ENCODE data around the gene AOPEP. TPM values are rescaled to one million over a fixed set of nuclear protein-coding genes. Genes with fewer than 3 reads are reported as not detected.
A peak's percentile ranks its signal among the peaks of the same experiment; 100 is the strongest.

Gene AOPEP
- polyA plus RNA-seq, 6 donors from 2014 or later: 5.2 to 11.8 (median 8.2) TPM

DNA sequence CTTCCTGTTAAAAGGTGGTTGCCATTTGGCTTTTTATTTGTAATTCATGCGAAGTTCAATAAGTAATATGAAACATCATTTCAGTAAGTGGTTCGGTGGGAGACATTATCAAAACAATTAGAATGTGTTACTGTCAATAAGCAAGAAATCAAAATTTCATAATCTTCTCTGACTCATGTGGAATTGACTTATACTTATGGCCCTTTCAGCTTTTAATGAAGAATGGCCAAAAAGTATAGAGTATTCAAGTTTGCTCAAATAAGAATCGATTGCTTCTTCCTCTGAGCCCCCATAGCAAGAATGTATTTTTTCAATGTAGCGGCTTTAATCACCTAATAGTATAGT, 174.5 kb downstream of the AOPEP start:
- Mint-ChIP-seq H3K27ac (peak overlapping the region in 3 of 6 donors; percentile 12 to 41 (median 39)), H3K4me3 (no peak overlapping the region), H3K4me1 (no peaks in the 10 kb centered on the region), H3K27me3 (no peaks in the 10 kb centered on the region), H3K9me3 (no peaks in the 10 kb centered on the region), H3K36me3 (peaks cover 0 to 11% of the 10 kb centered on the region in 2 donors)
- no peak for DNase-seq
- ATAC-seq (ENCODE audit: low read depth in 2 of 2): no peak

- no peak for ATAC-seq (ENCODE audit: low read depth in 2 of 2)
- H3K36me3 Mint-ChIP-seq: peaks cover 0 to 11% of the 10 kb centered on the region in 2 donors
- H3K27me3 Mint-ChIP-seq: no peaks in the 10 kb centered on the region
- no peak overlapping the region for H3K4me3 Mint-ChIP-seq
- no peaks in the 10 kb centered on the region for H3K4me1 Mint-ChIP-seq
- H3K27ac Mint-ChIP-seq: peak overlapping the region in 1 of 6 donors; percentile 50
- no peaks in the 10 kb centered on the region for H3K9me3 Mint-ChIP-seq
- no peak for DNase-seq
These were observed 177.5 kb downstream of the AOPEP start for GRCh38 chr9:94903961-94904421.

DNA sequence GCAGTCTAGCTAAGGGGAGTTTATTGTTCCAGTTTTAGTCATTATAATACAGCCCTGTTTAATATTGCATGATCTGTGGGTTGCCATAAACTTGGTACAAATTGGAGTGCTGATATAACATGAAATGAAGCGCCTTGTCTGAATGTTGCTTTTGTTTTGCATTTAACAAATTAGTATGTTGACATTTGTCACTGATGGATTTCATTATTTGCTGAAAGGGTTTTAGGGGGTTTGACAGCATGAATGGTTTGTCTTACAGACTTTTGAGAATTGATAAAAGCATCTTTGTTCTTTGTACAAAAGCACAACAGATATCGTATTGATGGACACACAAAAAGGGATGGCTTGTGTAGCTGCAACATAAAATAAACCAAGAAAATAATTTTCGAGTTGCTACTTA, 178.3 kb downstream of the AOPEP start:
- Mint-ChIP-seq H3K9me3 (no peaks in the 10 kb centered on the region), H3K36me3 (peaks cover 0 to 11% of the 10 kb centered on the region in 2 donors), H3K4me1 (no peaks in the 10 kb centered on the region), H3K27me3 (no peaks in the 10 kb centered on the region), H3K4me3 (no peak overlapping the region), H3K27ac (peak overlapping the region in 1 of 6 donors; percentile 50)
- ATAC-seq (ENCODE audit: low read depth in 2 of 2) (no peak), DNase-seq (no peak)

- H3K36me3 Mint-ChIP-seq: peaks cover 0 to 9% of the 10 kb centered on the region in 2 donors
- no peak overlapping the region for H3K4me3 Mint-ChIP-seq
- H3K9me3 Mint-ChIP-seq: no peaks in the 10 kb centered on the region
- no peak for DNase-seq
- no peaks in the 10 kb centered on the region for H3K27me3 Mint-ChIP-seq
- ATAC-seq (ENCODE audit: low read depth in 2 of 2): no peak
- H3K4me1 Mint-ChIP-seq: no peaks in the 10 kb centered on the region
- no peak overlapping the region for H3K27ac Mint-ChIP-seq
These were observed 179.1 kb downstream of the AOPEP start for GRCh38 chr9:94905606-94906005.

DNA sequence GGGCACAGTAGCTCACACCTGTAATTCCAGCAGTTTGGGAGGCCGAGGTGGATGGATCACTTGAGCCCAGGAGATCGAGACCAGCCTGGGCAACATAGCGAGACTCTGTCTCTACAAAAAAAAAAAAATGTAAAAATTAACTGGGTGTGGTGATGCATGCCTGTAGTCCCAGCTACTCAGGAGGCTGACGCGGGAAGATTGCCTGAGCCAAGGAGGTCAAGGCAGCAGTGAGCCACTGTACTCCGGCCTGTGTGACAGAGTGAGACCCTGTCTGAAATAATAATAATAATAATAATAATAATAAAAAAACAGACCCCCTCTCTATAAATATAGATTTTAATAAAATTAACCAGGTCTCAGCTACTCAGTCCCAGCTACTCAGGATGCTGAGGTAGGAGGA, 179.7 kb downstream of the AOPEP start:
- H3K9me3 Mint-ChIP-seq: no peaks in the 10 kb centered on the region
- H3K27ac Mint-ChIP-seq: no peak overlapping the region
- ATAC-seq (ENCODE audit: low read depth in 2 of 2): no peak
- H3K4me3 Mint-ChIP-seq: no peak overlapping the region
- peaks cover 0 to 3% of the 10 kb centered on the region in 2 donors for H3K36me3 Mint-ChIP-seq
- no peak for DNase-seq
- H3K4me1 Mint-ChIP-seq: no peaks in the 10 kb centered on the region
- no peaks in the 10 kb centered on the region for H3K27me3 Mint-ChIP-seq

DNA sequence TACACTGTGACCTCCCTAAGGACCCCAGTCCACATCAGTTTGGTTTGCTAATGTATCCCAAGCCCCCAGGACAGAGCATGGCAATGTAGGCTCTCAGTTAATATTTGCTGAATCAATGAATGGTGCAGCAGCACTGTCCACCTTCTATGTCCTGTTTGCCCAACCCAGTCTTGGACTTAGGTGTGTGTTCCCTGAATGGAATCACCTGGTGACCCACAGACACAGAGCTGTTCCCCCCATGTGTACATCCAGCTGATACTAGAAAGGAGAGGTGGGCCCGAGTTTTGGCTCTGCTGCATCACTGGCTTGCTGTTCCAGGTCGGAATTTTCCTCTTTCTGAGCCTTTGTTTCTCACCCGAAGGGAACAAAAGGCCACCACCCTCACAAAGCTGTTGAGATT, 180.2 kb downstream of the AOPEP start:
- no peak for DNase-seq
- no peaks in the 10 kb centered on the region for H3K4me1 Mint-ChIP-seq
- no peak overlapping the region for H3K27ac Mint-ChIP-seq
- ATAC-seq (ENCODE audit: low read depth in 2 of 2): no peak
- no peaks in the 10 kb centered on the region for H3K27me3 Mint-ChIP-seq
- no peak overlapping the region for H3K4me3 Mint-ChIP-seq
- no peaks in the 10 kb centered on the region for H3K9me3 Mint-ChIP-seq
- no peaks in the 10 kb centered on the region for H3K36me3 Mint-ChIP-seq

DNA sequence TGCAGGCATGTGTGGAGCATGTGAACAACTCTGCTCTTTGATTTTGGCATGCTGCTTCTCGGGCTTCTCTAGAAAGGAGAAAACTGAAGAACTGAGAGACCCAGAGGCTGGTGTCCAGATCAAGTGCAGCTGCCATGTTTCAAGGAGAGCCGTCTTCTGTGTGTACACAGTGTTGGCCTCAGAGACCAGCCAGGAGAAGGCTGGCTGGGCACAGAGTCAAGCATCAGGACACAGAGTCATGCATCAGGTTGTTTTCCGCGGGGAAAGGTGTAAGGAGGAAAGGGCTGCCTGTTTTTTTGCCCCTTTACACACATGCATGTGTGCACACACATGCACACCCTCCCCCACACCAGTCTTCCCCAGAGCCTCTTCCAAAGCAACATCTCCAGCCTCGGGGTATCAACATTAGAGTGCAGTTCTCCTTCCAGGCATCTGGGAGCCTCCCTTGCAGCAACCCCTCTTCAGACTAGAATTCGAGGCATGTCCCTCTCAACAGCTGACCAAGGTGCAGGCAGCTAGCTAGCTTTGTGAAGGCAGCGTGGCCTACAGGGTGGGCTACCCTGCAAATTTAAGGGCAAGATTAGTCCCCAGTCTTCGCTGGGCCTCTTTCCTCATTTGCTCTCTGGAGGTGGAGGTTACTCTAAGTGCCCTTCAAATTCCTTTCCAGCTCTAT, 180.9 kb downstream of the AOPEP start:
- Mint-ChIP-seq H3K27me3 (no peaks in the 10 kb centered on the region), H3K4me3 (no peak overlapping the region), H3K4me1 (no peaks in the 10 kb centered on the region), H3K36me3 (no peaks in the 10 kb centered on the region), H3K27ac (peak overlapping the region in 2 of 6 donors; percentile 8 to 52), H3K9me3 (no peaks in the 10 kb centered on the region)
- DNase-seq: no peak
- no peak for ATAC-seq (ENCODE audit: low read depth in 2 of 2)

DNA sequence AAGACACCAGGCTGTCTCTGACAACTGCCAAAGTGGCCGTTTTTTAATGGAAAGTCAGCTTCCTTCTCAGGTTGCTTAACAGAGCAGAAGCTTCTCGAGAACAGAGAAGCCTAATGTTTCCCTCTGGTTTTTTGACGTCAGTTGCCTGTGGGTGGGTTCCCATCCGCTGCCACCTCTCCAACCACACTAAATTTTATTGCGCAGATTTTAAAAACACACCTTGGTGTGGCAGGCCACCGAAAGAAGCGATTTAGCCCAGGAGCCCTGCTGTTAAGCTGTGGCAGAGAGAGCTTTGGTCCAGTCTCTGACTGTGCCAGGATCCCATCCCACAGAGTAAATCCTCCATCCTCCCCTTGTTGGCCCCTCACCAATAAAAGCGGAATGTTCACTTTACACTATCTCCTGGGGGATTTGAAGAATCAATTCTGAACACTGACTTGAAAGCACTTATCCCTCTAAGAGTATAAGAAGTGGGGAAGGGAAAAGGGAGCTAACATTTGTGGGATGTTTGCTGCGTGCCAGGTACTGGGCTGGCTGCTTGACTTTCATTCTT, 181.6 kb downstream of the AOPEP start:
- Mint-ChIP-seq H3K36me3 (no peaks in the 10 kb centered on the region), H3K4me3 (no peak overlapping the region), H3K4me1 (no peaks in the 10 kb centered on the region), H3K27ac (peak overlapping the region in 1 of 6 donors; percentile 59), H3K27me3 (no peaks in the 10 kb centered on the region), H3K9me3 (no peaks in the 10 kb centered on the region)
- DNase-seq: no peak
- ATAC-seq (ENCODE audit: low read depth in 2 of 2): no peak

DNA sequence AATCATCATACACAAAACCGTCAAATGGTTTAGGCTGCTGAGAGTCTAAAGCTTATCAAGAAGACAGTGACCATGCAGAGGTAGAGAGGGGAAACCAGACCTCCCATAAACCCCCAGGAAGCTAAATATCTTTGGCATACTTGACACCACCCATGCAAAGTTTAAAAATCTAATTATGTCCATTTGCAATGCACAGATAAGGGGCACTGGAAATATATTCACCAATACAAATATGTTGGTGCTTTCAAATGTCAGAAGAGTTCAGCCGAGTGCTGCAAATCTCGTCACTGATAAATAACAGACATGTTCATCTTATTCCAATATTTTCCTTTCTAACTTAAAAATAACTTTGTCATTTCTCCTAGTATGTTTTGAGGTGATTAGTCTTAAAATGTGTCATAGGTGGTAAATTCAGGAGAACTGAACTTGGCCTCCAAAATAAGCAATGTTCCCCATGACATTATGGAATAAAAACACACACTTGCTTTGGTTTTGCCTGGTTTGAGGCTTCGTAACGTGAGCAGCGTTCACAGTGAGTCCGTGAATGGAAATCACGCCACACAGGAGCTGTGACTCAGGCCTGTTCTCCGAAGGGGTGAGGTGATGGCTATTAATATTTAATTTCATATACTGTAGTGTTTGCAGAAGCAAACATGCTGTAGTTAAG, 182.2 kb downstream of the AOPEP start:
- Mint-ChIP-seq H3K36me3 (peaks cover 0 to under 1% of the 10 kb centered on the region in 2 donors), H3K4me1 (no peaks in the 10 kb centered on the region), H3K27ac (no peak overlapping the region), H3K4me3 (no peak overlapping the region), H3K9me3 (no peaks in the 10 kb centered on the region), H3K27me3 (no peaks in the 10 kb centered on the region)
- DNase-seq (no peak), ATAC-seq (ENCODE audit: low read depth in 2 of 2) (no peak)

DNA sequence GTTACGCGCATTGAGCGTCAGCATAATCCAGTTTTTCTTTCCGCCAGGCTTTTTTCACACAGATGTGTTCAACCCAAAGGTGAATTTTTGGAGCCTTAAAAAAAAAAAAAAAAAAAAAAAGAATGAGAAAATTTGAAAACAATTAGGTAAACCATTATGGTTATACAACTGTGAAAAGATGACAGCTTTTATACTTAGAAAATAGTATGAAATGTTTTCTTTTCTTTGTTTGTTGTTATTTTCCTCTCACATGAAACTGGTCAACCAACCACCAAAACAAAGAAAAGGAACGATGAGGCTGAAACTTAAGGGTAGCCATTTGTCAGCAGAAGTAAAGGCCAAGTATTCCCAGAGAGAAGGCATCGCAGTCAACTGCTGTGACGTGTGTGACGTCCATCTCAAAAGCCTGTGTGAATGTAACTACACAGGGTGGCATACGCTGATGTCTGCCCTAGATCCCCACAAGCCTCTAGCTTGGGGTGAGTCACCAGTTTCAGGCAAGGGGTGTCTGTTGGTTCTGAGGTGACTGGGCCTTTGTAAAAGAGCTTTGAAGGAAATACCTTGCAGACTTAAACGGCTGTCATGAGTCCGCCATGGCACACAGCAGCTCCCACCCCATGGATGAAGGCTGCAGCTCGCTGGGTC, 182.9 kb downstream of the AOPEP start:
- DNase-seq: no peak
- H3K36me3 Mint-ChIP-seq: peaks cover 0 to 5% of the 10 kb centered on the region in 2 donors
- H3K9me3 Mint-ChIP-seq: no peaks in the 10 kb centered on the region
- H3K27ac Mint-ChIP-seq: no peak overlapping the region
- no peak for ATAC-seq (ENCODE audit: low read depth in 2 of 2)
- H3K4me3 Mint-ChIP-seq: no peak overlapping the region
- H3K4me1 Mint-ChIP-seq: peaks cover 0 to 4% (median 0%) of the 10 kb centered on the region in 3 donors
- no peaks in the 10 kb centered on the region for H3K27me3 Mint-ChIP-seq

DNA sequence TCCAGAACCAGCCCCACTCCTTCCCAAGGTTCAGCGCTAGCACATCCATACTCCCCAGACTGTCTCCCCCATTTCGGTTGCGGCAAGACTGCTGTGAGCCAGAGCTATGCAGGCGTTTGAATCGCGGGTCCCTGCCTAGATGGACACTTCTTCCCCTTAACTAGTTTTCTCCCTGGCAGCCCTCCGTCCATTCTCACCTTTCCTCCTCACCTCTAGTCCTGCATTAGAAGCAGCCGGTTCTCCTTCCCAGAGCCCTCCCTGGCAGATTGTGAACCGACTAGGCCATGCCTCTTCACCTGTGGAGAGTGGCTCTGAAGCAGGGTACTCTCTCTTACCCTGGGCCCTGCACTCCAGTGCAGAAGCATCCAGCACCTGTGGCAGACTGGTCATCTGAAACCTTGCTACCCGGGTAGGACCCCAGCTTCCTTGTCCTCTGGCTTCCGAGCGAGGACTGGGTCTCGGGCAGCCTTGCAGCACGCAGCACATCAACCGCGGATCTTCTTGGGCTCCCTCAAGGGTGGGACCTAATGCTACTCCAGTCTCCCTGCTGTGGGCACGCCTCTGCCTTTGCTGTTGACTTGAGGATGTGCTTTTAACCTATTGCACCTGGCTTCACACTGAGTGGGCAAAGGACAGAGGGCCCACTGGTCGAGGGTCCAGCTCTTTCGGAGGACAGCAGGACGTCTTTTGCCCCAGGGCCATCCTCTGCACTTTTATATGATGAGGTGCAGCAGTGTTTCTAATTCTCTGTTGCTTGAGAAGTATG, 183.6 kb downstream of the AOPEP start:
- Mint-ChIP-seq H3K4me3 (no peak overlapping the region), H3K9me3 (no peaks in the 10 kb centered on the region), H3K27me3 (no peaks in the 10 kb centered on the region), H3K27ac (peak overlapping the region in 1 of 6 donors; percentile 47), H3K4me1 (peaks cover 0 to 4% (median 0%) of the 10 kb centered on the region in 3 donors), H3K36me3 (peaks cover 0 to 5% of the 10 kb centered on the region in 2 donors)
- DNase-seq (no peak), ATAC-seq (ENCODE audit: low read depth in 2 of 2) (no peak)

GRCh38 chr9:94911211-94911610, 184.7 kb downstream of the AOPEP start:
- peaks cover 0 to 5% of the 10 kb centered on the region in 2 donors for H3K36me3 Mint-ChIP-seq
- ATAC-seq (ENCODE audit: low read depth in 2 of 2): no peak

GRCh38 chr9:94911986-94912635, 185.6 kb downstream of the AOPEP start:
- H3K4me1 Mint-ChIP-seq: peaks cover 0 to 4% (median 0%) of the 10 kb centered on the region in 3 donors
- peak overlapping the region in 1 of 6 donors; percentile 24 for H3K27ac Mint-ChIP-seq
- ATAC-seq (ENCODE audit: low read depth in 2 of 2) (no peak), DNase-seq (no peak)
- H3K4me3 Mint-ChIP-seq: no peak overlapping the region
- no peaks in the 10 kb centered on the region for H3K27me3 Mint-ChIP-seq
- peaks cover 0 to 5% of the 10 kb centered on the region in 2 donors for H3K36me3 Mint-ChIP-seq
- no peaks in the 10 kb centered on the region for H3K9me3 Mint-ChIP-seq

More at GRCh38 chr9:94911211-94911610, 184.7 kb downstream of the AOPEP start:
- DNase-seq: no peak
- Mint-ChIP-seq H3K27ac (no peak overlapping the region), H3K4me1 (peaks cover 0 to 4% (median 0%) of the 10 kb centered on the region in 3 donors), H3K4me3 (no peak overlapping the region), H3K27me3 (no peaks in the 10 kb centered on the region), H3K9me3 (no peaks in the 10 kb centered on the region)
